ENCODE measurements around the gene SCARB1. TPM values are rescaled to one million over a fixed set of nuclear protein-coding genes. Genes with fewer than 3 reads are reported as not detected.

Gene SCARB1
- total RNA-seq, 4 donors from 2014 or later: 33.7 to 252 (median 43.6) TPM

- intact Hi-C loops (cut with DNase I; ENCODE audit: low total_unique reads): loop anchor here (5.0 kb wide), 1 partner anchor 737 kb away; no protein-coding TSS in a partner anchor
- H3K4me3 ChIP-seq: peak overlapping the region in 1 of 4 donors; percentile 2
- H3K4me1 ChIP-seq: peaks cover 0 to 19% (median 12%) of the 10 kb centered on the region in 4 donors
- H3K27ac ChIP-seq: peak overlapping the region; percentile 13 to 47 (median 38)
- WGBS, 2 donors (ENCODE audit: low coverage in 1 of 2): 62% methylated on average over 12 of the region's 12 CpGs; no CpG with 5 or more reads in 1 of the 2 donors
- DNase-seq: no peak
- in situ Hi-C loops (cut with MboI; ENCODE audit: low pct_ligation_motif_present in 1 of 4, low pct_unique_long_range_greater_than_20kb in 1 of 4, low sequenced_read_pairs in 3 of 4): loop anchor here (10.0 to 25.0 kb wide), 6 partner anchors 187 to 729 kb away; no protein-coding TSS in a partner anchor
- H3K36me3 ChIP-seq: no peaks in the 10 kb centered on the region
- H3K27me3 ChIP-seq: no peaks in the 10 kb centered on the region
- H3K9me3 ChIP-seq: no peaks in the 10 kb centered on the region
- TF ChIP-seq POLR2A (IDR thresholded peaks at IDR 0.05): no peak
- no peak for TF ChIP-seq POLR2AphosphoS5 (IDR thresholded peaks at IDR 0.05)
- no peak for TF ChIP-seq EP300 (IDR thresholded peaks at IDR 0.05; ENCODE audit: low read depth)
- TF ChIP-seq, protein P1, sequence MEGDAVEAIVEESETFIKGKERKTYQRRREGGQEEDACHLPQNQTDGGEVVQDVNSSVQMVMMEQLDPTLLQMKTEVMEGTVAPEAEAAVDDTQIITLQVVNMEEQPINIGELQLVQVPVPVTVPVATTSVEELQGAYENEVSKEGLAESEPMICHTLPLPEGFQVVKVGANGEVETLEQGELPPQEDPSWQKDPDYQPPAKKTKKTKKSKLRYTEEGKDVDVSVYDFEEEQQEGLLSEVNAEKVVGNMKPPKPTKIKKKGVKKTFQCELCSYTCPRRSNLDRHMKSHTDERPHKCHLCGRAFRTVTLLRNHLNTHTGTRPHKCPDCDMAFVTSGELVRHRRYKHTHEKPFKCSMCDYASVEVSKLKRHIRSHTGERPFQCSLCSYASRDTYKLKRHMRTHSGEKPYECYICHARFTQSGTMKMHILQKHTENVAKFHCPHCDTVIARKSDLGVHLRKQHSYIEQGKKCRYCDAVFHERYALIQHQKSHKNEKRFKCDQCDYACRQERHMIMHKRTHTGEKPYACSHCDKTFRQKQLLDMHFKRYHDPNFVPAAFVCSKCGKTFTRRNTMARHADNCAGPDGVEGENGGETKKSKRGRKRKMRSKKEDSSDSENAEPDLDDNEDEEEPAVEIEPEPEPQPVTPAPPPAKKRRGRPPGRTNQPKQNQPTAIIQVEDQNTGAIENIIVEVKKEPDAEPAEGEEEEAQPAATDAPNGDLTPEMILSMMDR (IDR thresholded peaks at IDR 0.05): no peak
Measured at GRCh38 chr12:124774054-124774461, 89.6 kb downstream of the SCARB1 start.

- no peak for TF ChIP-seq POLR2A (IDR thresholded peaks at IDR 0.05)
- no peak for TF ChIP-seq POLR2AphosphoS5 (IDR thresholded peaks at IDR 0.05)
- TF ChIP-seq EP300 (IDR thresholded peaks at IDR 0.05; ENCODE audit: low read depth): no peak
- TF ChIP-seq, protein P1 (IDR thresholded peaks at IDR 0.05): no peak
- Histone ChIP-seq H3K27me3 (no peaks in the 10 kb centered on the region), H3K27ac (no peak overlapping the region), H3K9me3 (no peaks in the 10 kb centered on the region), H3K4me3 (no peak overlapping the region), H3K36me3 (no peaks in the 10 kb centered on the region), H3K4me1 (peaks cover 0 to 19% (median 12%) of the 10 kb centered on the region in 4 donors)
- no peak for DNase-seq
- 68 to 85% methylated on average over 11 to 26 of the region's 26 CpGs for WGBS, 2 donors (ENCODE audit: low coverage in 1 of 2)
- intact Hi-C loops (cut with DNase I; ENCODE audit: low total_unique reads): loop anchor here (5.0 kb wide), 1 partner anchor 735 kb away; no protein-coding TSS in a partner anchor
- in situ Hi-C loops (cut with MboI; ENCODE audit: low pct_ligation_motif_present in 1 of 4, low pct_unique_long_range_greater_than_20kb in 1 of 4, low sequenced_read_pairs in 3 of 4): loop anchor here (10.0 to 25.0 kb wide), 6 partner anchors 185 to 728 kb away; no protein-coding TSS in a partner anchor
Measured at GRCh38 chr12:124772289-124773170, 91.1 kb downstream of the SCARB1 start.

DNA sequence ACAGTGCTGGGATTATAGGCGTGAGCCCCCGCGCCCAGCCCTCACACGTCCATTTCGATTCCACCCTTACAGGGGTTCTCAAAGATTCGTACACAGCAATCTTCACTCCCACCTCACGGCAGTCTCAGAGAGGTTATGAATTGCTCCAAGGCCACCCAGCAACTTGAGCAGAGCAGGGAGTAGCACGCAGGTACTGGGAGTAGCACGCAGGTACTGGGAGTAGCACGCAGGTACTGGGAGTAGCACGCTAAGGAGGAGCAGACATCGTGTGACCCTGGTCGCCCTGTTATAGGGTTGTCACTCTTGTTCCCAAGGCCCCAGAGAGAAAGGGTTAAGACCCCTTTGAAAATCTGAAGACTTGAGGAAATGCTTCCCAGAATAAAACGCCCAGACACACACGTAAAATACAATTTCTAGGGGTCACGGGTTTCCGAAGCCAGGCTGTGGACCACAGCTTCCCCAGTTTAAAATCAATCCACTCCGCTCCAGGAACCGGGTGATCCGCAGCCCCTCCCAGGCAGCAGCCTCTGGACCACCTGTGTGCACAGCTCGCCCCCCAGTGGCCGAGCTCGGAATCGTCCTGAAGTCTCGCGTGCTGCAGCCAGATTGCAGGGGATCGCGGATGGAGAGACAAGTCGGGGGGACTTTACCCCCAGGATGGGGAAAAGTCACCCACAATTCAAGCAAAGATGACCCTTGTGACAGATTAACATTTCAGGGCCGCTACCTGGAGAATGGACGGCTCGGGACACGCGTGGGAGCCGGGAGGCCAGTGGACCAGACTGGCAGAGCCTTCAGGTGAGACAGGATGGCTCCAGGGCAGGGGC lies 92.0 kb downstream of the SCARB1 start:
- Histone ChIP-seq H3K27me3 (no peaks in the 10 kb centered on the region), H3K4me3 (no peak overlapping the region), H3K36me3 (no peaks in the 10 kb centered on the region), H3K4me1 (peaks cover 0 to 26% (median 14%) of the 10 kb centered on the region in 4 donors), H3K27ac (no peak overlapping the region), H3K9me3 (no peaks in the 10 kb centered on the region)
- intact Hi-C loops (cut with DNase I; ENCODE audit: low total_unique reads): loop anchor here (5.0 kb wide), 1 partner anchor 734 kb away; no protein-coding TSS in a partner anchor
- peak; percentile 87 for DNase-seq
- in situ Hi-C loops (cut with MboI; ENCODE audit: low pct_ligation_motif_present in 1 of 4, low pct_unique_long_range_greater_than_20kb in 1 of 4, low sequenced_read_pairs in 3 of 4): loop anchor here (10.0 to 25.0 kb wide), 6 partner anchors 184 to 727 kb away; no protein-coding TSS in a partner anchor
- TF ChIP-seq EP300 (IDR thresholded peaks at IDR 0.05; ENCODE audit: low read depth): no peak
- TF ChIP-seq, protein P1 (IDR thresholded peaks at IDR 0.05): peak; percentile 94 to 97 (median 97)
- WGBS, 2 donors (ENCODE audit: low coverage in 1 of 2): 29% methylated on average over 29 of the region's 35 CpGs; no CpG with 5 or more reads in 1 of the 2 donors
